Activated CD8-positive, alpha-beta memory T cell treated with anti-CD3 and anti-CD28 coated beads for 4 hours (primary cell): ENCODE data around the gene NOX1.
"Not testable (repeated sequence)": the region's sequence is repeated elsewhere in the genome, so short reads cannot be mapped to it uniquely, and the experiment has no call there.

ENCODE experiments used
- DNase-seq, 2 donors: peaks; one replicate each; pipeline ENCODE4 v3.0.0-alpha.2; 2020; ENCODE audit warnings: low read depth in 2 of 2

Gene NOX1

DNA sequence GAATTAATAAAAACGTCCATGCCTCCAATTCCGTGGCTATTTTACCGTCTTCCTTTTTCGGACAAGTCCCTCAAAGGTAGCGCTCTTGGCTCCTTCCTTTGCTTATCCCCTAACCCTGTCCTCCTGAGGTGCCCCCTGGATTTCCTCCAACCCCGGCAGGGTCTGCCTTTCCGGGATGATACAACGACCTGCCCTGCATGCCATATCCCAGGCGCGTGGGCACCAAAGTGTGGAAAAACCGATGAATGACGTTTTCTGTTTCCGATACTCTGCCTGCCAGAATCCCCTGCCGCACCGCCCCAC is 54.7 kb downstream of the NOX1 start:
- DNase-seq, result peak; percentile 0 to 13

- DNase-seq, result no peak
These were observed 56.8 kb downstream of the NOX1 start for GRCh38 chrX:100817340-100817739.

GRCh38 chrX:100812216-100813158 is 61.7 kb downstream of the NOX1 start:
- no peak for DNase-seq

DNA sequence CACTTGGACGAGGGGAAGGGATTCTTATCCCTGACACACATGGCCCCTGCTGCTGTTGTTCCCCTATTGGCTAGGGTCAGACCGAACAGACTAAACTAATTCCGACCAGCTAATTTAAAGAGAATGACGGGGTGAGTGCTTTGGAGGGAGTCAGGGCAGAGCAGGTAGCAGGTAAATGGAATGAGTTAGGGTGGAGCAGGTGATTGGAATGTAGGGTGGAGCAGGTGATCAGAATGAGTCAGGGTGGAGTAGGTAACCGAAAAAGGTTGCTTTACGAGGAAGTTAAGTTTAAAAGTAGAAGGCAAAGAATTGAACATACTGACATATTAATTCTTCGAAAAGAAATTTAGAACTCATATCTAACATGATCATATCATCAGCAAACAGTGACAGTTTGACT is 65.9 kb downstream of the NOX1 start:
- DNase-seq, result not testable (repeated sequence)

GRCh38 chrX:100804780-100805179 is 69.4 kb downstream of the NOX1 start:
- no peak for DNase-seq

- no peak for DNase-seq
These were observed 71.3 kb downstream of the NOX1 start for GRCh38 chrX:100802843-100803242.

- no peak for DNase-seq
These were observed 75.5 kb downstream of the NOX1 start for GRCh38 chrX:100798484-100799214.

DNA sequence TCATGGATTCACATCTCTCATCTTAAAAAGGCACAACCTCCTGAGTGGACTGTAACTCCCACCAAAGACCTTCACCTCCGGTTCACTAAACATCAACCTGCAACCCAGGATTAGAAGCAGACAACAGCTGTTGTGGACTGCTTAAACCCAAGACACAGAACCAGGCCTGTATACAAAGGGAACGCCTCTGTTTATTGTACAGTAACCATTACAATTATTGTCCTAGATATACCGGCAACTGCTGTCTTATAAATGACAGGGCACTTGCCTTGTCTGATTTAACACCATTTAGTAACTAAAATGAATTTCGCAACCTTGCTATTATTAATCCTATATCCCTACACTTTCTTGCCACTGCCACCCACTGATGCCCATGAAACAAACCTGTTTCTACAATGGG is 76.8 kb downstream of the NOX1 start:
- no peak for DNase-seq

DNA sequence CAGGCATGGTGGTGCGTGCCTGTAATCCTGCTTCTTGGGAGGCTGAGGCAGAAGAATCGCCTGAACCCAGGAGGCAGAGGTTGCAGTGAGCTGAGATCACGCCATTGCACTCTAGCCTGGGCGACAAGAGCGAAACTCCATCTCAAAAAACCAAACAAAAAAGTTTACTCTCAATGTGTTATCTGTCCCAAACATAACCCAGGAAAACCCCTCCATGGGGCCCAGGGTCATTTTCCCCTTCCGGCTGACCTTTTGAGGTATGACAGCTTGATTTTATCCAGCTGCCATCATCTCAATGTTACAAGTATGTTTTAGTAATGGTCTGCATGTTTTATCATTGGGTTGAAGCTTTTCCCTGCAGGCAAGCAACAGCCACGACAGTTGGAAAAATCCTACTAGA is 77.8 kb downstream of the NOX1 start:
- not testable (repeated sequence) for DNase-seq
